HEK293 (cell line): ENCODE measurements around the gene GOLGA6L10.
"Not testable (repeated sequence)": the region's sequence is repeated elsewhere in the genome, so short reads cannot be mapped to it uniquely, and the experiment has no call there.

Experiments
- GLI4 ChIP-seq: fragments of 450-650 bp; formaldehyde crosslinking; IDR thresholded peaks from 2 replicates; pipeline ENCODE4 v1.5.1; 2016; ENCODE audit warnings: missing biosample characterization, missing genetic modification characterization
- TRIM28 ChIP-seq: IDR thresholded peaks from 2 replicates; pipeline ENCODE4 v1.6.1; 2011; ENCODE audit warnings: low read length, control low read depth, borderline replicate concordance
- ZFP41 ChIP-seq: fragments of 450-650 bp; formaldehyde crosslinking; IDR thresholded peaks from 2 replicates; pipeline ENCODE4 v1.5.1; 2016; ENCODE audit warnings: missing biosample characterization, missing genetic modification characterization, borderline replicate concordance
- ZNF112 ChIP-seq: fragments of 450-650 bp; formaldehyde crosslinking; IDR thresholded peaks from 2 replicates; pipeline ENCODE4 v1.5.0; 2017; ENCODE audit warnings: missing biosample characterization, missing genetic modification characterization
- ZNF211 ChIP-seq: fragments of 450-650 bp; formaldehyde crosslinking; IDR thresholded peaks from 2 replicates; pipeline ENCODE4 v1.5.1; 2016; ENCODE audit warnings: low read depth, missing biosample characterization, missing genetic modification characterization
- ZNF221 ChIP-seq: fragments of 450-650 bp; formaldehyde crosslinking; IDR thresholded peaks from 2 replicates; pipeline ENCODE4 v1.5.1; 2017; ENCODE audit warnings: missing biosample characterization, missing genetic modification characterization, borderline replicate concordance
- ZNF223 ChIP-seq: fragments of 450-650 bp; formaldehyde crosslinking; IDR thresholded peaks from 2 replicates; pipeline ENCODE4 v1.5.1; 2016; ENCODE audit warnings: missing biosample characterization, missing genetic modification characterization
- TF ChIP-seq, protein P1 (sequence below): fragments of 450-650 bp; formaldehyde crosslinking; IDR thresholded peaks from 2 replicates; pipeline ENCODE4 v1.5.1; 2016; ENCODE audit warnings: missing biosample characterization, missing genetic modification characterization
- TF ChIP-seq, protein P2 (sequence below): fragments of 450-650 bp; formaldehyde crosslinking; IDR thresholded peaks from 2 replicates; pipeline ENCODE4 v1.5.1; 2016; ENCODE audit warnings: missing biosample characterization, missing genetic modification characterization
- TF ChIP-seq, protein P3 (sequence below): fragments of 450-650 bp; formaldehyde crosslinking; IDR thresholded peaks from 2 replicates; pipeline ENCODE4 v1.5.1; 2016; ENCODE audit warnings: missing biosample characterization, missing genetic modification characterization
- TF ChIP-seq, protein P4 (sequence below): fragments of 450-650 bp; formaldehyde crosslinking; IDR thresholded peaks from 2 replicates; pipeline ENCODE4 v1.5.1; 2016; ENCODE audit warnings: missing biosample characterization, missing genetic modification characterization
- TF ChIP-seq, protein P5 (sequence below): fragments of 450-650 bp; formaldehyde crosslinking; IDR thresholded peaks from 2 replicates; pipeline ENCODE4 v1.5.1; 2016; ENCODE audit warnings: missing biosample characterization, missing genetic modification characterization

DNA sequence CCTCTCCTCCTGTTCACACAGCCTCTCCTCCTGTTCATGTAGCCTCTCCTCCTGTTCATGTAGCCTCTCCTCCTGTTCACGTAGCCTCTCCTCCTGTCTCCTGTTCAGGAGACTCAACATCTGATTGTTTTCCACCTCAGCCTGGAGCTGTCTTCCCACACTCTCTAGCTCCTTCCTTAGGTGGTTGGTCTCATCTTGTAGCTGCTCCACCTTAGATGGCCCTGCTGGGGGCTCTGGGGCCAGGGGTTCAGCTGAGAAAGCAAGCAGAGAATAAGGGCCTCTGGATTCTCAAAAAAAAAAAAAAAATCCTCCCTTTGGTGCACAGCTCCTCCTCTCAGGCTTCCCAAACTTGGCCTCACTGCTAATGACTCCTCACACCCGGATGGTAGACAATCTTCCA lies 4.1 kb downstream of the GOLGA6L10 start:
- not testable (repeated sequence) for TF ChIP-seq GLI4; ZNF223 (tag by site-specific recombination); TRIM28; ZNF221 (tag by site-specific recombination); ZFP41; ZNF112 (tag by site-specific recombination); ZNF211
- TF ChIP-seq, protein P1, sequence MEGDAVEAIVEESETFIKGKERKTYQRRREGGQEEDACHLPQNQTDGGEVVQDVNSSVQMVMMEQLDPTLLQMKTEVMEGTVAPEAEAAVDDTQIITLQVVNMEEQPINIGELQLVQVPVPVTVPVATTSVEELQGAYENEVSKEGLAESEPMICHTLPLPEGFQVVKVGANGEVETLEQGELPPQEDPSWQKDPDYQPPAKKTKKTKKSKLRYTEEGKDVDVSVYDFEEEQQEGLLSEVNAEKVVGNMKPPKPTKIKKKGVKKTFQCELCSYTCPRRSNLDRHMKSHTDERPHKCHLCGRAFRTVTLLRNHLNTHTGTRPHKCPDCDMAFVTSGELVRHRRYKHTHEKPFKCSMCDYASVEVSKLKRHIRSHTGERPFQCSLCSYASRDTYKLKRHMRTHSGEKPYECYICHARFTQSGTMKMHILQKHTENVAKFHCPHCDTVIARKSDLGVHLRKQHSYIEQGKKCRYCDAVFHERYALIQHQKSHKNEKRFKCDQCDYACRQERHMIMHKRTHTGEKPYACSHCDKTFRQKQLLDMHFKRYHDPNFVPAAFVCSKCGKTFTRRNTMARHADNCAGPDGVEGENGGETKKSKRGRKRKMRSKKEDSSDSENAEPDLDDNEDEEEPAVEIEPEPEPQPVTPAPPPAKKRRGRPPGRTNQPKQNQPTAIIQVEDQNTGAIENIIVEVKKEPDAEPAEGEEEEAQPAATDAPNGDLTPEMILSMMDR (tag by site-specific recombination): not testable (repeated sequence)
- TF ChIP-seq, protein P2, sequence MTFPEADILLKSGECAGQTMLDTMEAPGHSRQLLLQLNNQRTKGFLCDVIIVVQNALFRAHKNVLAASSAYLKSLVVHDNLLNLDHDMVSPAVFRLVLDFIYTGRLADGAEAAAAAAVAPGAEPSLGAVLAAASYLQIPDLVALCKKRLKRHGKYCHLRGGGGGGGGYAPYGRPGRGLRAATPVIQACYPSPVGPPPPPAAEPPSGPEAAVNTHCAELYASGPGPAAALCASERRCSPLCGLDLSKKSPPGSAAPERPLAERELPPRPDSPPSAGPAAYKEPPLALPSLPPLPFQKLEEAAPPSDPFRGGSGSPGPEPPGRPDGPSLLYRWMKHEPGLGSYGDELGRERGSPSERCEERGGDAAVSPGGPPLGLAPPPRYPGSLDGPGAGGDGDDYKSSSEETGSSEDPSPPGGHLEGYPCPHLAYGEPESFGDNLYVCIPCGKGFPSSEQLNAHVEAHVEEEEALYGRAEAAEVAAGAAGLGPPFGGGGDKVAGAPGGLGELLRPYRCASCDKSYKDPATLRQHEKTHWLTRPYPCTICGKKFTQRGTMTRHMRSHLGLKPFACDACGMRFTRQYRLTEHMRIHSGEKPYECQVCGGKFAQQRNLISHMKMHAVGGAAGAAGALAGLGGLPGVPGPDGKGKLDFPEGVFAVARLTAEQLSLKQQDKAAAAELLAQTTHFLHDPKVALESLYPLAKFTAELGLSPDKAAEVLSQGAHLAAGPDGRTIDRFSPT (tag by site-specific recombination): not testable (repeated sequence)
- TF ChIP-seq, protein P3, sequence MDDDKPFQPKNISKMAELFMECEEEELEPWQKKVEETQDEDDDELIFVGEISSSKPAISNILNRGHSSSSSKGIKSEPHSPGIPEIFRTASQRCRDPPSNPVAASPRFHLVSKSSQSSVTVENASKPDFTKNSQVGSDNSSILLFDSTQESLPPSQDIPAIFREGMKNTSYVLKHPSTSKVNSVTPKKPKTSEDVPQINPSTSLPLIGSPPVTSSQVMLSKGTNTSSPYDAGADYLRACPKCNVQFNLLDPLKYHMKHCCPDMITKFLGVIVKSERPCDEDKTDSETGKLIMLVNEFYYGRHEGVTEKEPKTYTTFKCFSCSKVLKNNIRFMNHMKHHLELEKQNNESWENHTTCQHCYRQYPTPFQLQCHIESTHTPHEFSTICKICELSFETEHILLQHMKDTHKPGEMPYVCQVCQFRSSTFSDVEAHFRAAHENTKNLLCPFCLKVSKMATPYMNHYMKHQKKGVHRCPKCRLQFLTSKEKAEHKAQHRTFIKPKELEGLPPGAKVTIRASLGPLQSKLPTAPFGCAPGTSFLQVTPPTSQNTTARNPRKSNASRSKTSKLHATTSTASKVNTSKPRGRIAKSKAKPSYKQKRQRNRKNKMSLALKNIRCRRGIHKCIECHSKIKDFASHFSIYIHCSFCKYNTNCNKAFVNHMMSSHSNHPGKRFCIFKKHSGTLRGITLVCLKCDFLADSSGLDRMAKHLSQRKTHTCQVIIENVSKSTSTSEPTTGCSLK: not testable (repeated sequence)
- TF ChIP-seq, protein P4, sequence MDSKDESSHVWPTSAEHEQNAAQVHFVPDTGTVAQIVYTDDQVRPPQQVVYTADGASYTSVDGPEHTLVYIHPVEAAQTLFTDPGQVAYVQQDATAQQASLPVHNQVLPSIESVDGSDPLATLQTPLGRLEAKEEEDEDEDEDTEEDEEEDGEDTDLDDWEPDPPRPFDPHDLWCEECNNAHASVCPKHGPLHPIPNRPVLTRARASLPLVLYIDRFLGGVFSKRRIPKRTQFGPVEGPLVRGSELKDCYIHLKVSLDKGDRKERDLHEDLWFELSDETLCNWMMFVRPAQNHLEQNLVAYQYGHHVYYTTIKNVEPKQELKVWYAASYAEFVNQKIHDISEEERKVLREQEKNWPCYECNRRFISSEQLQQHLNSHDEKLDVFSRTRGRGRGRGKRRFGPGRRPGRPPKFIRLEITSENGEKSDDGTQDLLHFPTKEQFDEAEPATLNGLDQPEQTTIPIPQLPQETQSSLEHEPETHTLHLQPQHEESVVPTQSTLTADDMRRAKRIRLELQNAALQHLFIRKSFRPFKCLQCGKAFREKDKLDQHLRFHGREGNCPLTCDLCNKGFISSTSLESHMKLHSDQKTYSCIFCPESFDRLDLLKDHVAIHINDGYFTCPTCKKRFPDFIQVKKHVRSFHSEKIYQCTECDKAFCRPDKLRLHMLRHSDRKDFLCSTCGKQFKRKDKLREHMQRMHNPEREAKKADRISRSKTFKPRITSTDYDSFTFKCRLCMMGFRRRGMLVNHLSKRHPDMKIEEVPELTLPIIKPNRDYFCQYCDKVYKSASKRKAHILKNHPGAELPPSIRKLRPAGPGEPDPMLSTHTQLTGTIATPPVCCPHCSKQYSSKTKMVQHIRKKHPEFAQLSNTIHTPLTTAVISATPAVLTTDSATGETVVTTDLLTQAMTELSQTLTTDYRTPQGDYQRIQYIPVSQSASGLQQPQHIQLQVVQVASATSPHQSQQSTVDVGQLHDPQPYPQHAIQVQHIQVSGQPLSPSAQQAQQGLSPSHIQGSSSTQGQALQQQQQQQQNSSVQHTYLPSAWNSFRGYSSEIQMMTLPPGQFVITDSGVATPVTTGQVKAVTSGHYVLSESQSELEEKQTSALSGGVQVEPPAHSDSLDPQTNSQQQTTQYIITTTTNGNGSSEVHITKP: not testable (repeated sequence)
- TF ChIP-seq, protein P5, sequence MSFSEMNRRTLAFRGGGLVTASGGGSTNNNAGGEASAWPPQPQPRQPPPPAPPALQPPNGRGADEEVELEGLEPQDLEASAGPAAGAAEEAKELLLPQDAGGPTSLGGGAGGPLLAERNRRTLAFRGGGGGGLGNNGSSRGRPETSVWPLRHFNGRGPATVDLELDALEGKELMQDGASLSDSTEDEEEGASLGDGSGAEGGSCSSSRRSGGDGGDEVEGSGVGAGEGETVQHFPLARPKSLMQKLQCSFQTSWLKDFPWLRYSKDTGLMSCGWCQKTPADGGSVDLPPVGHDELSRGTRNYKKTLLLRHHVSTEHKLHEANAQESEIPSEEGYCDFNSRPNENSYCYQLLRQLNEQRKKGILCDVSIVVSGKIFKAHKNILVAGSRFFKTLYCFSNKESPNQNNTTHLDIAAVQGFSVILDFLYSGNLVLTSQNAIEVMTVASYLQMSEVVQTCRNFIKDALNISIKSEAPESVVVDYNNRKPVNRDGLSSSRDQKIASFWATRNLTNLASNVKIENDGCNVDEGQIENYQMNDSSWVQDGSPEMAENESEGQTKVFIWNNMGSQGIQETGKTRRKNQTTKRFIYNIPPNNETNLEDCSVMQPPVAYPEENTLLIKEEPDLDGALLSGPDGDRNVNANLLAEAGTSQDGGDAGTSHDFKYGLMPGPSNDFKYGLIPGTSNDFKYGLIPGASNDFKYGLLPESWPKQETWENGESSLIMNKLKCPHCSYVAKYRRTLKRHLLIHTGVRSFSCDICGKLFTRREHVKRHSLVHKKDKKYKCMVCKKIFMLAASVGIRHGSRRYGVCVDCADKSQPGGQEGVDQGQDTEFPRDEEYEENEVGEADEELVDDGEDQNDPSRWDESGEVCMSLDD (tag by site-specific recombination): not testable (repeated sequence)
